Stimulated activated CD4-positive, alpha-beta T cell treated with anti-CD3 and anti-CD28 coated beads, Interleukin-12 subunit alpha, Interleukin-12 subunit beta, amount 100 ng/mL, for 48 hours (primary cell): ENCODE data around the gene TNS1.
"Not testable (repeated sequence)": the region's sequence is repeated elsewhere in the genome, so short reads cannot be mapped to it uniquely, and the experiment has no call there.

Source experiments
- DNase-seq, 3 donors: peaks; one replicate each; pipeline ENCODE4 v3.0.0-alpha.2; 2020; ENCODE audit warnings: low read depth in 2 of 3, low spot score in 1 of 3

Gene TNS1

DNA sequence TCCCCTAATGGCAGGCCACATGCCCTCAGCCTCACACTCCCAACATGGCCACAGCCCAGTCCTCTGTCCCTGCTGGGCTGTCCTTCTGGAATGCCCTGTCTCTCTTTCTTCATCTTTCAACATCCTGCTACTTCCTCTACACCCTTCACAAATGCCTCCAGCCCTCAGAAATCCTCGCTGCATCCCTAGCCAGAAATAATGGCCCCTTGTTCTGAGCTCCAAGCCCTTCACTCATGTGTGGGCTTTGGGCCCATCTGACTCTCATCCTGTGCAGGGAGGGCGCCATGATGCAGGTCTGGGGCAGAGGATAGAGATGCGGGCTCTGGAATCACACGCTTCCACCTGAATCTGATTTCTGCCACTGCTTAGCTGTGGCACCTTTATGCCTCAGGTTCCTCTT, 181.9 kb downstream of the TNS1 start:
- DNase-seq: no peak

DNA sequence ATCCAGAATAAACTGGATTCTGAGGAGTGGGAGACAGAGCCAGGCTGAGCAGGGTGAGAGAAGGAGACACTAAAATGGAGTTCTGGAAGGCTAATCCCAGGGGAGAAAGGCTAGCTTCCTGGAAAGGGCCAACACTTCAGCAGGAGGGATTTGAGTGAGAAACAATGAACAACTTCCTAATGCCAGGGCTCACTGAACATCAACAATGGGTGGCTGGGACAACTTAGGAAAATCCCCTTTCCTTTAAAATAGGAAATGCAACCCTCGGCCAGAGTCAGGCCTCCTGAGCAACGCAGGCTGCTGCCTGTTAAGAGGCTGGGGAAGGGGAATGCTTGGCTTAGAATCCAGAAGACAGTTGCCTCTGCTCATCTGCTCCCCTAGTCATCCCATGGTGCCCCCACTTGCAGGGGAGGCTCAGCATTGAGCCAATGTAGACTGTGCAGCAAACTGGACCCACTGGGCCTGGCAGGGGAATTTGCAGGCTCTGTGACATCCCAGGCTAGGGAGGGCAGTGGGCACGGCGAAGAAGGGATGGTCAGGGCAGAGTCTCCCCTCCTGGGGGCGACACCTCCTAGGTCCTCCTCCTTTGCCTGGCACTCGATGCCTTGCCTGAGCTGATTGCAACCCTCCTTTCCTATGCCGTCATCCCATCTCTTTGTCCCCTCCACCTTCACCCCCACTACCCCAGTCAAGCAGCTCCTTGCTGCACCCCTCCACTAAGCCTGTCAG, 182.5 kb downstream of the TNS1 start:
- no peak for DNase-seq

DNA sequence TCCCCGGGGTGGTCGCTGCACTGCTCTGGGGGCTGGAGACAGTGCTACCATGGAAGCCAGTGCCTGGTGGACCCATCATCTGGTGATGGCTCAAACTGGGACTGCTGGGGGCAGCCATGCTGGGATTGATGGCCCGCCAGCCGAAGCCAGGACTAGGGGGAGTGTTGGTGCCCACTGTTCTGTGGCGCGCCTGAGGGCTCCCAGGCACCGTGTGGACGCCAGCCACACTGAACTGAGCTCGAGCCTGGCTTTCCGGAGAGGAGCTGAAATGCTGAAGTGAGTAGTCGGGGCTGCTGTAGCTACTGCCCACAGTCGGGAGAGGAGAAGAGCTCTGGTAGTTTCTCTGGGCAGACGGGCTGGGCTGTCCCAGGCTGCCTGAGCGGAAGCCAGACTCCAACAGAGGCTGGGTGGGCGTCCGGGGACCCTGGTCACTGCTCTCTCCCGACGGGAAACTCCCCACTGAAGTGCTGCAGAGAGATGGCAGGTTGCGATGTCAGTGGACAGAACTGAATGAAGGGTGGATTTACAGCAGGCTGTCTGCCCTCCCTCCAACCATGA, 184.4 kb downstream of the TNS1 start:
- no peak for DNase-seq

DNA sequence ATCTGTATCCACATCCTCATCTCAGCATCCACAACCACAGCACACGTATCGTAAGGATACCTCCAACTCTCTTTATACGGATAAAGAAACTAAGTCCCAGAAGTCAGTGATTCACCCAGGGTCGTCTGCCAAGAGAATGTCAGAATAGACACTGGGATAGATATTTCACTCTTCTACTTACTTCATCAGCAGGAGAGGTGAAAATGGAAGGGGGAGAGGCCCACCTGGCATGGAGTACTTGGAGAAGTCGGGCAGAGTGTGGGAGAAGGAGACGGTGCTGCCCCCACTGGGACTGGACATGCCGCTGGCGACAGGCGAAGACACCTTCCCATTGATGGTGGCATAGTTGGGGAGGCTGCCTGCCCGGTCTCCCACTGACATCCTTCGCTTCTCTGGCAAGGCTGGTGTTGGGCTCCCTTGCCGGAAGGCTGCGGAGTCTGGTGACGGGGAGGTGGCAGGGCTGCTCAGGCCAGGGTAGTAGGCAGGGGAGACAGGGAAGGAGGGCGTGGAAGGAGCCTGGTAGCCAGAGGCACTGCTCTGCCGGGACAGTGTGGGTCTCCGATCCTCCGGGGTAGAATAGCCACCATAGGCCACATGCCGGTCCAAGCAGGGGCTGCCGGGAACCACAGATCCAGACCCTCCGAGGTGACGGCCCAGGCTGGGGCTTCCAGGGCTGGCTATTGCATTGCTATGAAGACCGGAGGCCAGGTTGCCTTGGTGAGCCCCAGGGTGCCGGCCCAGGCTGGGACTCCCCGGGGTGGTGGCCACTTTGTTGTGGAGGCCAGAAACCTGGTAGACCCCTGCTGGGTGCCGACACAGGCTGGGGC, 185.1 kb downstream of the TNS1 start:
- no peak for DNase-seq

DNA sequence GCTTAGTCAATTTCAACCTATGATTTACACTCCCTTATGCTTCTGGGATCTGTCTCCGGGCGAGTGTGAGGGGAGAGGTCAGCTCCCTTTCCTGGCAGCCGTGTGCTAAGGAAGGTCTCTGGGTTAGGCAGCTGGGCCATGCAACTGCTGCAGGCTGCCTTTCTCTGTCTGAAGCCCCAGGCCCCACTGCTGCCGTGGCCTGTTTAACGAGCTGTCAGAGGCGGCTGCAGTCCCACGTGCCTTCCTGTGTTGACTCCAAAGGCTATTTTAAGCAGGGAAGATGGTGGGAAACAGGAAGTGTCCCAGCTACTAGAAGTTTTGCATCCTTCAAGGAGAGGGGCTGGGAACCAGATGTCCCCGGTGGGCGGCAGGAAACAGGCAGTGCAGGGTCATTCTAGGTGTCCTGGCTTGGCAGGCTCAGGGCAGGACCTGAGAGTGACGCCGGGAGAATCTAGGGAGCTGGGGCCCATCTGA, 186.4 kb downstream of the TNS1 start:
- no peak for DNase-seq

DNA sequence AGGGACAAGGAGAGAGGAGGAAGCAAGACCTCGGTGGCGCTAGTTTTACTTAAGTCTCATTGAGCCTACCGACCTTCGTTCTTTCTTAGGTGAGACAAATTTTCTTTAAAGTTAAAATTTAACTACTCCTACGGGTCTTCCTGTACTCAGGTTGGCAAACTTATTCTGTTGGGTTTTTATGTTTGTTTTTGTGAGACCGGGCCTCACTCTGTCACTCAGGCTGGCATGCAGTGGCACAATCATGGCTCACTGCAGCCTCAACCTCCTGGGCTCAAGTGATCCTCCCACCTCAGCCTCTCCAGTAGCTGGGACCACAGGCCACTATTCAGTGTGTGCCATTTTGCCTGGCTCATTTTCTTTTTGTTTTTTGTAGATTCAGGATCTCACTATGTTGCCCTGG, 189.0 kb downstream of the TNS1 start:
- DNase-seq: no peak

DNA sequence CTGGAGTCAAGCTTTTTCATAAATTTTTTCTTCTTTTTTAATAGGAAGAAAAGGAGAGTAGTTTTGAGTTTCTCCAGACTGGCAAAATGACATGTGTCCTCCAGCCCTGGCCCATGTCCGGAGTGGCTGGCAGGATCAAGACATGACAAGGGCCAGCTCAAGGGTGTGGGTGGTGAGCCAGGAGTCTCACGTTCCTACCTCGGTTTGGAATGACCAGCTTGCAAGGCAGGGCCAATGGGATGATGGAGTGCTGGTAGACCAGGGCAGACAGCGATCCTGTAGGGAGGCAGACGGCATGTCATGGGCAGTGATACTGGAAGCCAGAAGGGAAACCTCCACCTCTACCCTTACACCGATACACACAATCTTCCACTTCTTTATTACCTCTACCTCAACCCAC, 190.6 kb downstream of the TNS1 start:
- no peak for DNase-seq

DNA sequence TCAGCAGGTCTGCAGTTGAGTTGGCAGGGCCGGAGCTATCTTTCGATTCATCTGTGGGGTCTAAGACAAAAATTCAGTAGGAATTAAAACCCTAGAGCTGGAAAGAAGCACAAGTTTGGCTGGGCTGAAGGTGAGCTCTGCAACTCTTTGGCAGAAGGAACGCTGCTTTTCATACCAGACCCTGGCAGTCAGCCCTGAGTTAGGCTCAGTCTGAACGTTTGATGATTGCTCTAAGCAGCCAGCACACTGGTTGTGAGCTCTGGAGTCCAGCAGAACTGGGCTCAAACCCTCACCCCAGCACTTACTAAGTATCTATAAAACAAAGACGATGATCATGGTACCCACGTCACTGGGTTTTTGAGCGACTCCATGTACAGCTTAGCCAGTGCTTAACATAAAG, 192.5 kb downstream of the TNS1 start:
- DNase-seq: no peak

DNA sequence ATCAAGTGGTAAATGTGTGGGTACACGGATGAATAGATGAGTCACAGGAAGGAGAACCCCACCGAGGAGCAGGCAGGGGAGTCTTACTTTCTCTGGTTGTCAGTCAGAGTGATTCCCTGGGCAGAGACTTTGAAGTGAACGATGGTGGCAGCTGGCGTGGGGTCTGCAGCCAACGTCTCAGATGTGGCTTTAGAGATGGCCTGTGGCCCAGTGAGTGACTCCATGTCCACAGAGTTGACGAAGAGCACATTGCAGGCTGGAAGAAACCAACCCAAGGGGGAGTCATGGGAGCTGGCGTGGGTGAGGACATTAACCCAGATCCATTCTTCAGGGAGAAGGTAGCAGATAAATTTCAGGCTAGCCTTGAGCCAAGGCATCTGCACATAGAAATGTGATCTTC, 193.1 kb downstream of the TNS1 start:
- no peak for DNase-seq

DNA sequence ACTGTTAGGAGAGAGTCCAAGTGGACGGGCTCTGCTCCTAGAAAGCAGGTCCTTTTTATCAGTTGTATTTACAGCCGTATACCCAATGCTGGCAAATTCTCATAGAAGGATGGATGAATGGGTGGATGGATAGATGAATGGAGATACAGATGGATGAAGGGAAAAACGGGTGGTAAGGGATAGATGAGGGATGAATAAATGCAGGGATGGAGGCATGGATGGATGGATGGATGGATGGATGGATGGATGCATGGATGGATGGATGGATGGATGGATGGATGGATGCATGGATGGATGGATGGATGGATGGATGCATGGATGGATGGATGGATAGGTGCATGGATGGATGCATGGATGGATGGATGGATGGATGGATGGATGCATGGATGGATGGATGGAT, 193.8 kb downstream of the TNS1 start:
- DNase-seq: not testable (repeated sequence)

DNA sequence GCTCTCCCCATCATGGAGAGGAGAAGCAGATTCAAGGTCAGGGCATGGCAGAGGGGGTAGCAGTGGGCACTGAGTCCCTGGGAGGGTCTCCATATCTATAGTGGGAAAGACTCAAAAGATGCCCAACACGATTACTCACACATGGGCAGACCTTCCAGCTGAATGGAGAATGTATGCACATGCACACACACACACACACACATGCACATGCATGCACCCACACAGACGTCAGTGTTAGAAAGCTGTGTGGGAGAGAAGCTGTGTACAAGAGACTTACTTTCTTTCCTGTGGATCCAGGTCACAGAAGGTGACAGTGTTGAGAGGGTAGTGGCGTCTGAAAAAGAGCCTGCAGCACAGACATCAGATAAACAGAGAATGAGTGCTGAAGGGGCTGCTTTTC, 194.5 kb downstream of the TNS1 start:
- no peak for DNase-seq

DNA sequence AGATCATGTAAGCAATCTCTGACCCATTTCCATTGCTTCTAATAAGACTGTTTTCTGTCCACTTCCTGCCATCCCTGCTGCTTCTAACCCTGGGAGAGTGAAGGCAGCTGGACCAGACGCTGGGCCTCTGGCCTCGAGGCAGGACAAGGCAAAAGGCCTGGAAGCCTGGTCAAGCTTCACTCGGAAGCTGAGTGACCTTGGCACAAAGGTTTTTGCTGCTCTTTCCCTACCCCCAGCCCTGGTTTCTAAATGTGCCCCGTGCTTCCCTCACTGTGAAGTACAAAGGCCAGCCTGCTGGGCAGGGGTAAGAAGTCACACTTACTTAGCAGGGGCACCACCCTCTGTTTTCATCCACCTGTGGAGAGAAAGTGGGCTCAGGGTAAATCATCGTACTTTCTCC, 195.0 kb downstream of the TNS1 start:
- DNase-seq: no peak

DNA sequence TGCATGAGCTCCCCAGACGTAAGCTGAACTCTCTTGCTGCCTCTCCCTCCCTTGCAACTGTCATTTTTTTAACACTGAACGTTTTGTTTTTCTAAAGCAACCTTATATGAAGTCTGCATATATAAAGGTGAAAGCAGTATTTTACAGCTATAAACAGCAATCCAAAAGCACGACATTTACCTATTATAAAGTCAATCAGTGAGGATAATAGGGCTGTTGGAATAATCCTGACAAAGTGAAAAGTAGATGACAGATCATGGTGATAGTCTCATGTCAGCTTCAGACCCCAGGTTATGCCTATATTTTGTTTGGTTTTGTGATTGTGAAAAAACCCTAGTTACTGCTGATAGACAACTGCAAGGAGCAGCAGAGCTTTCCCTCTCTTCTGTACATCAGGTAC, 195.8 kb downstream of the TNS1 start:
- no peak for DNase-seq

DNA sequence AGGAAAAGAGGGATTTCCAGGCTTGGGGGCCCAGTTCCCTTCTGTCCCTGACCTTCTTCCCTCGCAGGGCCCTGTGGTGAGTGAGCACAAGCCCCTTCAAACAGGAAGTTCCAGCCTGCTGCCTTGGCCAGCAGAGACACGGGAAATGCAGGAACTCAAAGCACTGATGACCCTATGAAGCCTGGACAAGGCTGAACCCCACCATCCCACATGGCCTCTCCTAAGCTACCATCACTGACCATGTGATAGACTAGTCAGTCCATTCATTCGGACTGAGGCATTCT, 196.4 kb downstream of the TNS1 start:
- DNase-seq: no peak

DNA sequence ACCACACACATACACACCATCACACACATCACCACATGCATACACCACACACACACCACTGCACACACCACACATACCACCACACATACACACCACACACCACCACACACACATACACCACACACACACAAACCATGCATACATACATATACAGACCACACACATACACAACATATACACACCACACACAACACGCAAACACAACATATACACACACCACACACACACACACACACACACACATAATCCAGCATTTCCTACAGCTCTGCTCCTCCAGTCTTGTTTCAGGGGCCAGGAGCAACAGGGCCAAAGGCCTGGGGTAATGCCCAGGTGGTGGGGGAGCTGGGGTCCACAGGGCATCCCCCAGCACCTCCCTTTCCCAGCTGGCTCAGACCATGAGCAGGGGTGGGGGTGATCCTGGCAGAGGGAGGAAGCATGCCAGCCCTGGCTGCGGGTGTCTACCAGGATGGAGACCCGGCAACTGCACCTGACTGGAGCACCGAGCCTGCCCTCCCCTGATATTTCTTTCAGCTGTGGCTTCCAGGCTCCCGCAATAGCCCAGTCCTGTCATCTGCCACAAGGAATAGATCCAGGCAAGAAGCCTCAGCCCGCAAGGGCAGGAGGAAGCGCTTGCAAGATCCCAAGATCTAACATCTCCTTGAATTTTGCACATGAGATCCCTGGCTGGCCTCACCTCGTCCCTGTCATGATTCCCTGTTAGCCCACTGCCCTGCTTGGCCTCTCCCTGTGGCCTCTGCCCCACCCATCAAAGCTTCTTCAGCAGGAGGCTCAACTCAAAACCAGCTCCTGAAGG, 196.9 kb downstream of the TNS1 start:
- DNase-seq: no peak

DNA sequence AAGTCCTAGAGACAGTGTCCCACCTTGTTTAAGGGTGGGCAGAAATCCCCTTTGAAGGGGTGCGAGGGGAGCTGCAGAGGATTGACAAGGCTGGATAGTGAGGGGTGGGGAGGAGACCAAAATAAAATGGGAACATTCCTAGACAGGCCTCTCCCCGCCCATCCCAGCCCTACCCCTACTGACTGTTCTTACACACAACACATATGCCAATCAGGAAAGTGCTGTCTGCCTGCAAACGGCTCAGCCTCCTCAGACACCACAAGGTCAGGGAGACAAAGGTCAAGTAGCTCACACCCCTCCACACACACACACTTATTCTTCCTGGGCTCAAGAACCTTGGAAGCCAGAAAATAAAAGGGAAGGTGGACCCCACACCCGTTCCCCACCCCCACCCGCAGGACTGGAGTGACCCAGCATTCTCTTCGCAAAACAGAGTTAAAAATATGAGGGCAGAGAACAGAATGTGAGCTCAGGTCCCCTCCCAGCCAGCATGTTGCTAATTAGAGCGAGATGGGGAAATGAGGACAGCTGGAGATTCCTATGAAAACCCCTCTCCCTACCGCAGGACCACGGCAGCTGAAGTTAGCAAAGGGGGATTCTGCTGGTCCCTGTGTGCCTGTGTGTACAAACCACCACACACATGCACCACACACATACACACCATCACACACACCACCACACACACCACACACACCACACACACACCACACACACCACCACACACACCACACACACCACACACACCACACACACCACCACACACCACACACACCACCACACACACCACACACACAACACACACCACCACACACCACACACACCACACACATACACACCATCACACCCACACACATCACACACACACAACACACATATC, 197.8 kb downstream of the TNS1 start:
- DNase-seq: no peak

DNA sequence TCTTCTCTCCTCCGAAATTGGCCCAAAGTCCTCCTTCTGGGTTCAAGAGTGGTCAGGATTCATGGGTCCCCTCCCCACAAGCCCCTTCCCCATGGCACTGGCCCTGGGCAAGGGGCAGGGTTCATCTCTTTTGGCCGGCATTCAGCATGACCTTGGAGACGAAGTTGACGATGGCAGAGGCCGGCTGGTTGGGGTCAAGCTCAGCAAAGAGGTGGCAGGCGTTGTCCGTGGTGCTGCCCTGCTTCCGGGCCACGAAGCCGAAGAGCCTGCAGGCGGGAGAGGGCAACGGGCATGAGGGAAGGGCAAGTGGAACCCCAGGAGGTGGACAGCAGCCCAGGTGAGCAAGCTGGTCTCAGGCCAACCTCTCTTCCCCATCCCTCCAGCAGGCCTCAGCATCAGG, 198.5 kb downstream of the TNS1 start:
- DNase-seq: no peak

DNA sequence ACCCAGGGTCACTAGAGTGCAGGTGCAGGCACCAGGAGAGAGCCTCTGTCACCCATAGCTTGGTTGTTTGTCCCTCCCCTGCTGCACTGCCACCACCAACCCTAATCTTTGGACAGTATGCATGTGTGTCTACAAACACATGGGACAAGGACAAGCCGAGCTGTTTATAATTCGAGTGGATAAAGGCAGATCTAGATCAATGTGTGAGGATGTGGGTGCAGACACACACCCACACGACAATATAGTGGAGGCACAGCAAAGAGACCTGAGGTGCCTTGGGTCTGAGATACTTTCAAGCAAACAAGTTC, 199.2 kb downstream of the TNS1 start:
- no peak for DNase-seq

DNA sequence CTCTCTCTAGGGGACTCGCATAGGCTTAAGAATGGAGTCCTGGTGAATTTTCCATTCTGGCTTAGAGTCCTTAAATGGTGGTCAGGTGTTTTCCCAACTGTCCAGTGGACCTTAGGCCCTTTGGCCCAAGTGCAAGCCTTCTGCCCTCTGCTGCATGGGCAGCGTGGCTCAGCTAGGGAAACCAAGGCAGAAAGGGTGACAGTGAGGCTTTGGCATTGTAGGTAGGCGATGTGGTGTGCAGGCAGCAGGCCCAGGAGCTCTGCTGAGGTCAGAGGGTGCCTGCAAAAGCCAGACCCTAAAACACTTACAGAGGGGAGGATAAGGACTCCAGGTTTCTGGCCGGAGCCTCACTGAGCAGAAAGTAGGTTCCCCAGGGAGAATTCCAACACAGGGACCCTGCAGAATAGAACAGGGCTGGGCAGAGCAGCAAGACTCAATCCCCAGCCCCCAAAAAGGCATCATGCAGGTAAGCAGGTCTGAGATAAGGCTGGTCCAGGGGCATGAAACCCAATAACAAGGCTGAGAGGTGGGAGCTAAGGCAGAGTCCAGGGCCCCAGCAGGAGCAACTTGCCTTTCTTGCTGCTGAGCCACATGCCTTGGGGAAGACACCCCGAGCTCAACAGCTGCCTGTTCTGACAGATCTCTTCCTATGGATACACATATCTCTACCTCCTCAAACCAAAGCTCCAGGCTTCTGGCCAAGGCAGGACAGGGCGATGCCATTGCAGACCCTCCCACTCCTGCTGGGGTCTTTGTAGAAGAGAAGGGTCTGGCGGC, 199.7 kb downstream of the TNS1 start:
- DNase-seq: no peak

DNA sequence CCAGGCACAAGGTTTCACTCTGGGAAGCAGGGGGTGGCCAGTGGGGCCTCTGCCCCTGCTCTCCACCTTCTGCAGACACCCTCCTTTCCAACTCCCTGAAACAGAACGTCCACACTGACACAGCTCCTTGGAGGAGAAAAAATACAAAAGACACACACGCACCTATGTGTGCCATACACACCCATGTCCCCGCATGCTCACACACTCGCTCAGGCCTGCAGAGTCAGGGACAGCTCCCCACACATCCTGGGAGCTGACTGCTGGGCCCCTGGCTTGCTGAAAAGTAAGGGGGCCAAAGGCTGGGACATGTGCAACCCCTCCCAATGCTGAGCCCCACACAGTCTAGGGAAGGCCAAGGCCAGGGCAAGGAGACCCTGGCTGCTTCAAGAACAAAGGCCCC, 200.5 kb downstream of the TNS1 start:
- no peak for DNase-seq
